Measurements from ENCODE around the gene MATCAP1.

Gene MATCAP1

GRCh38 chr16:67228905-67229304 lies 45.1 kb upstream of the MATCAP1 start:
- 0 out of 2 replicates have a peak overlapping the region, but pooled peaks have one; percentile 98 for H3K4me2 ChIP-seq (ENCODE audit: insufficient read depth, low read length)
- peaks cover 55% of the 10 kb centered on the region for H3K36me3 ChIP-seq (ENCODE audit: insufficient read depth, low read length)
- no peak for TF ChIP-seq EZH2 (IDR thresholded peaks at IDR 0.05; ENCODE audit: borderline replicate concordance, low read depth, low read length, severe bottlenecking)
- TF ChIP-seq, protein P1, sequence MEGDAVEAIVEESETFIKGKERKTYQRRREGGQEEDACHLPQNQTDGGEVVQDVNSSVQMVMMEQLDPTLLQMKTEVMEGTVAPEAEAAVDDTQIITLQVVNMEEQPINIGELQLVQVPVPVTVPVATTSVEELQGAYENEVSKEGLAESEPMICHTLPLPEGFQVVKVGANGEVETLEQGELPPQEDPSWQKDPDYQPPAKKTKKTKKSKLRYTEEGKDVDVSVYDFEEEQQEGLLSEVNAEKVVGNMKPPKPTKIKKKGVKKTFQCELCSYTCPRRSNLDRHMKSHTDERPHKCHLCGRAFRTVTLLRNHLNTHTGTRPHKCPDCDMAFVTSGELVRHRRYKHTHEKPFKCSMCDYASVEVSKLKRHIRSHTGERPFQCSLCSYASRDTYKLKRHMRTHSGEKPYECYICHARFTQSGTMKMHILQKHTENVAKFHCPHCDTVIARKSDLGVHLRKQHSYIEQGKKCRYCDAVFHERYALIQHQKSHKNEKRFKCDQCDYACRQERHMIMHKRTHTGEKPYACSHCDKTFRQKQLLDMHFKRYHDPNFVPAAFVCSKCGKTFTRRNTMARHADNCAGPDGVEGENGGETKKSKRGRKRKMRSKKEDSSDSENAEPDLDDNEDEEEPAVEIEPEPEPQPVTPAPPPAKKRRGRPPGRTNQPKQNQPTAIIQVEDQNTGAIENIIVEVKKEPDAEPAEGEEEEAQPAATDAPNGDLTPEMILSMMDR (IDR thresholded peaks at IDR 0.05; ENCODE audit: borderline replicate concordance, extremely low read depth, low read length, poor library complexity, severe bottlenecking): no peak
- no peak overlapping the region for H2AFZ ChIP-seq (ENCODE audit: low read depth, low read length)
- peaks cover 28% of the 10 kb centered on the region for H3K79me2 ChIP-seq (ENCODE audit: insufficient read depth, low read length)
- H3K9me3 ChIP-seq (ENCODE audit: insufficient read depth, low read length, severe bottlenecking): no peaks in the 10 kb centered on the region
- peaks cover 33% of the 10 kb centered on the region for H3K4me1 ChIP-seq (ENCODE audit: insufficient read depth, low read length)
- no peak overlapping the region for H3K9ac ChIP-seq (ENCODE audit: low read depth, low read length)
- no peak overlapping the region for H3K4me3 ChIP-seq (ENCODE audit: low read depth in 1 of 2, low read length in 2 of 2)
- peaks cover 22% of the 10 kb centered on the region; the same call in 1 of the 2 replicates for H4K20me1 ChIP-seq (ENCODE audit: insufficient read depth, low read length)
- no peak overlapping the region for H3K27ac ChIP-seq (ENCODE audit: low read length)
- DNase-seq (no peak), ATAC-seq (ENCODE audit: insufficient read depth, low read depth) (no peak)
- no peaks in the 10 kb centered on the region for H3K27me3 ChIP-seq (ENCODE audit: insufficient read depth, low read length, poor library complexity)

DNA sequence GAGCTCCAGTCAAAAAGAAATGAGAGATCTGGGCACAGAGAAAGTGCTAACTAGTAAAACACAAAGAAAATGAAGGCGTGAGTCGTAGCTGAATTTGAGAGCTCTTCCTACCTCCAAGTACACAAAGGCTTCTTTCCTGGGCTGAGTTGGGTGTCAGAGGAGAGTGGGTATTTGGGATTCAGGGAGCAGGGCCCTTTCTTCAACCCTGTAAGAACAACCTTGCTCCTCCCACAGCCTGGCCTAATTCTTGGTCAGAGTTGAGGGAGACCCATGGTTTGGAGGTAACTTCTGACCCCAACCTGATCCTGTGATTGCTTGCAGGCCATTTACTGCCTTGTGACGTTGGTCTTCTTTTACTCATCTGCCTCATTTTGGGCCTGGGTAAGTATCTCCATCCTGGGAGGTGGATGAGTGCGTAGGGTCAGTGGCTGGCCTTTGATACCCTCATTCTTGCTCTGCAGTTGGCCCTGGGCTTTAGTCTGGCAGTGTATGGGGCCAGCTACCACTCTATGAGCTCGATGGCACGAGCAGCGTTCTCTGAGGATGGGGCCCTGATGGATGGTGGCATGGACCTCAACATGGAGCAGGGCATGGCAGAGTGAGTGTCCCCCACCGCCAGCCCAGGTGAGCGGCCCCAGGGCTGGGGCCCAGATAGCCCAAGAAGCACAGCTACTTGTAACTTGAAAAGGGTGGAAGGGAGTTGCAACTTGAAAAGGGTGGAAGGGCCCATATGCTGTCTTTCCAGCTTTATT lies 44.4 kb upstream of the MATCAP1 start:
- H3K9me3 ChIP-seq (ENCODE audit: insufficient read depth, low read length, severe bottlenecking): no peaks in the 10 kb centered on the region
- H3K9ac ChIP-seq (ENCODE audit: low read depth, low read length): peak overlapping the region; percentile 78
- H3K27ac ChIP-seq (ENCODE audit: low read length): 0 out of 2 replicates have a peak overlapping the region, but pooled peaks have one; percentile 81
- peak overlapping the region; percentile 98 for H3K4me2 ChIP-seq (ENCODE audit: insufficient read depth, low read length)
- peaks cover 51% of the 10 kb centered on the region for H3K36me3 ChIP-seq (ENCODE audit: insufficient read depth, low read length)
- peaks cover 22% of the 10 kb centered on the region; the same call in 1 of the 2 replicates for H4K20me1 ChIP-seq (ENCODE audit: insufficient read depth, low read length)
- peaks cover 28% of the 10 kb centered on the region for H3K79me2 ChIP-seq (ENCODE audit: insufficient read depth, low read length)
- no peaks in the 10 kb centered on the region for H3K27me3 ChIP-seq (ENCODE audit: insufficient read depth, low read length, poor library complexity)
- H3K4me1 ChIP-seq (ENCODE audit: insufficient read depth, low read length): peaks cover 33% of the 10 kb centered on the region
- peak overlapping the region; percentile 77 to 89; a peak in 3 of 4 replicates for H3K4me3 ChIP-seq (ENCODE audit: low read depth in 1 of 2, low read length in 2 of 2)
- DNase-seq (no peak), ATAC-seq (ENCODE audit: insufficient read depth, low read depth) (no peak)
- no peak overlapping the region for H2AFZ ChIP-seq (ENCODE audit: low read depth, low read length)
- no peak for TF ChIP-seq EZH2 (IDR thresholded peaks at IDR 0.05; ENCODE audit: borderline replicate concordance, low read depth, low read length, severe bottlenecking)
- TF ChIP-seq, protein P1 (IDR thresholded peaks at IDR 0.05; ENCODE audit: borderline replicate concordance, extremely low read depth, low read length, poor library complexity, severe bottlenecking): no peak

GRCh38 chr16:67227567-67227921 lies 43.8 kb upstream of the MATCAP1 start:
- H3K79me2 ChIP-seq (ENCODE audit: insufficient read depth, low read length): peaks cover 28% of the 10 kb centered on the region
- peak overlapping the region; percentile 93 for H2AFZ ChIP-seq (ENCODE audit: low read depth, low read length)
- DNase-seq: no peak
- no peak for ATAC-seq (ENCODE audit: insufficient read depth, low read depth)
- H3K36me3 ChIP-seq (ENCODE audit: insufficient read depth, low read length): peaks cover 49% of the 10 kb centered on the region
- no peaks in the 10 kb centered on the region for H3K9me3 ChIP-seq (ENCODE audit: insufficient read depth, low read length, severe bottlenecking)
- peak overlapping the region; percentile 77 to 89 for H3K4me3 ChIP-seq (ENCODE audit: low read depth in 1 of 2, low read length in 2 of 2)
- H4K20me1 ChIP-seq (ENCODE audit: insufficient read depth, low read length): peaks cover 22% of the 10 kb centered on the region; the same call in 1 of the 2 replicates
- H3K9ac ChIP-seq (ENCODE audit: low read depth, low read length): peak overlapping the region; percentile 78
- peak overlapping the region; percentile 81 for H3K27ac ChIP-seq (ENCODE audit: low read length)
- H3K27me3 ChIP-seq (ENCODE audit: insufficient read depth, low read length, poor library complexity): no peaks in the 10 kb centered on the region
- TF ChIP-seq EZH2 (IDR thresholded peaks at IDR 0.05; ENCODE audit: borderline replicate concordance, low read depth, low read length, severe bottlenecking): no peak
- TF ChIP-seq, protein P1 (IDR thresholded peaks at IDR 0.05; ENCODE audit: borderline replicate concordance, extremely low read depth, low read length, poor library complexity, severe bottlenecking): no peak
- H3K4me1 ChIP-seq (ENCODE audit: insufficient read depth, low read length): peaks cover 33% of the 10 kb centered on the region
- peak overlapping the region; percentile 98 for H3K4me2 ChIP-seq (ENCODE audit: insufficient read depth, low read length)
